HL-60/S4 treated with retinoic acid at 250 ng/mL for 4 days and 3 days (cell line): ENCODE data around the gene BSPRY.
"Not testable (repeated sequence)": the region's sequence is repeated elsewhere in the genome, so short reads cannot be mapped to it uniquely, and the experiment has no call there.

Experiments used
- in situ Hi-C: fragments of 300-500 bp; cut with MboI; formaldehyde crosslinking; loops from 2 replicates; pipeline ENCODE4 v1.7.0; 2022; ENCODE audit warnings: low sequenced_read_pairs

BSPRY gene

DNA sequence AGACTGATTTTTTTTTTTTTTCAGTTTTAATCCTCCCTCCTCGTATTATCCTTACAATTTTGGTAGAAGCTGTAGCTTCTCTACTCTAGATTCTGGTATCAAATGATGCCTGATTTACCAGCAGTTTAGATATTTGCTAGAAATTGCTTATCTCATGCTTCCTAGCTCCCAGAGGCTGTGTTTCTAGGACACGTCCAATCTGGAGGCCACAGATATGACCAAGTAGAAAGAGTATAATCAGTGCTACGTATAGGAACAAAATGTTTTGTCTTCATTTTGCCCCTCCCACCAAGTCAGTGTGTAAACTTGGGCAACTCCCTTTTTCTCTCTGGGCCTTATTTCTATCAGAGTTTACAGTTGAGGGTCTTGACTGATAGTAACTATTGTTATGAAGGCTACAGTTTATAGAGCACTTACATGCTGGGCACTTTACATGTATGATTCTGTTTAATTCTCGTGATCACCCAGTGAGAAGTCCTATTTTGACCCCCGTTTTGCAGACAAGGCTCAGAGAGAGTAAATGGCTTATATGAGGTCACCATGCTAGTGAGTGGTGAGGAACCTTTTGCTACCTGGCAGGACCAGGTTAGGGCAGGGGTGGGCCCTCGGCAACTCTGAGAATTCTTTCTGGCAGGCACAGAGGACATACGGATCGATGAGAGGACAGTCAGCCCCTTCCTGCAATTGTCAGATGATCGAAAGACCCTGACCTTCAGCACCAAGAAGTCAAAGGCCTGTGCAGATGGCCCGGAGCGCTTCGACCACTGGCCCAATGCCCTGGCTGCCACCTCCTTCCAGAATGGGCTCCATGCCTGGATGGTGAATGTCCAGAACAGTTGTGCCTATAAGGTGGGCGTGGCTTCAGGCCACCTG is 19.9 kb downstream of the BSPRY start:
- in situ Hi-C loops: no loop called here

DNA sequence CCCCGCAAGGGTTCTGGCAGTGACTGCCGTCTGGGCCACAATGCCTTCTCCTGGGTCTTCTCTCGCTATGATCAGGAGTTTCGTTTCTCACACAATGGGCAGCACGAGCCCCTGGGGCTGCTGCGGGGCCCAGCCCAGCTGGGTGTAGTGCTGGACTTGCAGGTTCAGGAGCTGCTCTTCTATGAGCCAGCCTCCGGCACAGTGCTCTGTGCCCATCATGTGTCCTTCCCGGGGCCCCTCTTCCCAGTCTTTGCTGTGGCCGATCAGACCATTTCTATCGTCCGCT is 20.5 kb downstream of the BSPRY start:
- in situ Hi-C loops: no loop called here

DNA sequence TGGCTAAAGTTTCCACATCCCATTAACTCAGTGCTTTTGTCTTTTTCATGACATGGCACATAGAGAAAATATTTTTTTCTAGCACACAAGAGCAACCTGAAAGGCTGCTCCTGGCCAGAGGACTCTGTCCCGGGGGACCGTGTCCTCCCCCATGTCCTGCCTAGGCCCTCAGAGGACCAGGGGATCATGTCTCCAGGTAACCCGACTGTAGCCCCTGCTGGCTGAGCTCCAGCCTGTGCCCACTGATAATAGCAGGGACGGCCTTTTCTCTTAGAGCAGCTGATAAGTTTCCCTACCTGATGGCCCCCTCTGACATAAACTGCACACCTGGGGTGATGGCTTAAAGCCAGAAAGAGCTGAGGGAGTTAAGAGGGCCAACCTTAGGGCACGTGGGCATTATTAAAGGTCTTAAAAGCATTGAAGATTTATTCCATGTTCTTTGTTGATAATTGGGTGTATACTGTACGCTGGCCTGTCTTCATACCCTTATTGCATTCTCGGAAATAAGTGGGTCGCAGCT is 21.5 kb downstream of the BSPRY start:
- in situ Hi-C loops: no loop called here

DNA sequence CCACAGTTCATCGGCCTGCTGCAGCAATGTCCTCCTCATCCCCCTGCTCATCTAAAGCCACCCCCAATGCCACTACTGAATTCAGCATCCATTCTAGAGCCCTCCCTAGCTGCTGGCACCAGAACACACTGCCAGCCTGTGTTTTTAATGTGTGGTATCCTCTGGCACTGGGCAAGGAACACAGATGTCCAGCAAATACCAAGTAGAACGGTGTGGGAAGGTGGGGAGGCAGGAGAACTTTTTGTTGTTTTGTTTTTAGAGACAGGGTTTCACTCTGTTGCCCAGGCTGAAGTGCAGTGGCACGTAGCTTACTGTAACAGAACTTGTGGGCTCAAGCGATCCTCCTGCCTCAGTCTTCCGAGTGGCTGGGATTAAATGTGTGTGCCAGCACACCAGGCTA is 22.7 kb downstream of the BSPRY start:
- in situ Hi-C loops: no loop called here

DNA sequence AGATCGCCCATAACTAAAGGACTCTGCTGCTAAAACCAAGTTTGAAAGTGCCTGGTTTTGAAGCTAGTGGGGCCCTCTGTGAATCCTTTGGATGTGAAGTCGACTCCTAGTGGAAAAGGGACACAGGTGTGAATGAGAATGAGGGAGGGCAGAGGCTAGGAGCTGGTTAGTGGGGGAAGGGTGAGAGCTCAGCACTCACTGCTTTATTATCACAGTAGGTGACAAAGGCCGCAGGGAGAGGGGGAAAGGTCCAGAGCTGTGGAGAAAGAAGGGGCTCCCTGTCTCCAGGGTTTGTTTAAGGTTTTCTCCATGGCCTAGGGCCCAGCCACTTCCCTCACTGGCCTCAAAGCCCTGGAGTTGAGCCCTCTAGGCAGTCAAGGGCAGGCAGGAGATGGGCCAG is 23.9 kb downstream of the BSPRY start:
- in situ Hi-C loops: no loop called here

DNA sequence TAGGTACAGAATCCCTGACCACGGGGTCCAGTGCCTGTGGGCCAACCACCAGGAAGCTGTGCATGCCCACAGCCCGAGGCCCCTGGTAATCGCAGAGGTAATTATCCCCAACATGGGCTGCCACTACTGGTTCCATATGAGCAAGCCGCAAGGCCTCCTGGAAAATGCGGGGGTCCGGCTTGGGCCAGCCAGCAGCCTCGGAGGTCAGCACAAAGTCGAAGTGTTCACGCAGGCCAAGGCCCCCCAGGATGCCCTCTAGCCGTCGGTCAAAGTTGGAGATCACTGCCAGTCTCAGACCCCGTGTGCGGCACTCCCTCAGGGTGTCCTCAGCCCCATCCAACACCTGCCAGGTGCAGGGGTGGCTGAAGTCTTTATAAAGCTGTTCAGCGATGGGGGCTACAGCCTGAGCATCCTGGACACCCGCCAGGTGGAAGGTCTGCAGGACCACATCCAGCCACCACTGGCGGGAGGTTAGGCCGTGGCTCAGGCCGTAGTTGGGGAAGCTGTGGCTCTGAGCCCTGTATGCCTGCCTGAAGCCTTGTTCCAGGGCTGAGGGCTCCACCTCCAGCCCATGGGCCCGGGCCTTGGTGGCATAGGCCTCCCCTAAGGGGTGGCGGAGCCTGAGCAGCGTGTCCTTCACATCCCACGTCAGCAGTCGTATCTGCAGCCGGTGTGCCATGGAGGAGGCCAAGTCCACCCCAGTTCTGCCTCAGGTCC is 24.5 kb downstream of the BSPRY start:
- in situ Hi-C loops: no loop called here

DNA sequence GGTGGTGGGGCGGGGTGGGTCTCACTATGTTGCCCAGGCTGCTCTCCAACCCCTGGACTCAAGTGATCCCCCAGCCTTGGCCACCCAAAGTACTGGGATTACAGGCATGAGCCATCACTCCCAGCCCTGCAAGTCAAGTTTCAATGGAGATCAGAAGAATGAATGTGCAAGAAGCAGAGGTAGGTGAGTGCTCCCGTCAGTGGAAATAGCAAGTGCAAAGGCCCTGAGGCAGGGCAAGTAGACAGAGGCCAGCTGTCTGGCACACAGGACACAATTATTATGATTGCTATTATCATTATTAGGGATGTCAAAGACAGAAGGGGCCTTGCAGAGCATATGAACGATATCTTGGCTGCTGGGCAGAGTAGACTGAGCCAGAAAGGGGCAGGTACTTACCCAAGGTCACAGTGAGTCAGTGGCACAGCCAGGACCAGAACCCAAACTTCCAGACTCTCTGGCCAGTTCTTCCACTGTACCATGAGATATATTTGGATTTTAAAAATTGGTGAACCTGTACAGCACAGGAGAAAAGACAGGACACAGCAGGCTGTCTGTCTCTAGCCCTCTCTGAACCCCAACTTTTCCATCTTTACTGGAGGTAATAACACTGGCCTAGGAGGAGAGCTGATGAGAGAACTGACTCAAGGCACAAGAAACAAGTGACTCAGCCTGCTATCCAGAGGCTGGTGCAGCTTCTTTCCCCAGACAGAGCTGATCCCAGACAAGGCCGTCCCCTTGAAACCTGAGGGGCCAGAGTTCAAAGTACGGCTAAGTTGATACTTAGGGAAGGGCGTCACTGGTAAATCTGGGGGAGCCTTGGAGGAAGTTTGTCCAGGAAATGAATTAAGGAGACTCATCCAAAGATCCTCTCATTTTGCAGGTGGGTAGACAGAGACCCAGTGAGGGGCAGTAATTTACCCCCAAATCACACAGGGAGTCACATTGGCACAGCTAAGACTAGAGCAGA is 26.0 kb downstream of the BSPRY start:
- in situ Hi-C loops: no loop called here

DNA sequence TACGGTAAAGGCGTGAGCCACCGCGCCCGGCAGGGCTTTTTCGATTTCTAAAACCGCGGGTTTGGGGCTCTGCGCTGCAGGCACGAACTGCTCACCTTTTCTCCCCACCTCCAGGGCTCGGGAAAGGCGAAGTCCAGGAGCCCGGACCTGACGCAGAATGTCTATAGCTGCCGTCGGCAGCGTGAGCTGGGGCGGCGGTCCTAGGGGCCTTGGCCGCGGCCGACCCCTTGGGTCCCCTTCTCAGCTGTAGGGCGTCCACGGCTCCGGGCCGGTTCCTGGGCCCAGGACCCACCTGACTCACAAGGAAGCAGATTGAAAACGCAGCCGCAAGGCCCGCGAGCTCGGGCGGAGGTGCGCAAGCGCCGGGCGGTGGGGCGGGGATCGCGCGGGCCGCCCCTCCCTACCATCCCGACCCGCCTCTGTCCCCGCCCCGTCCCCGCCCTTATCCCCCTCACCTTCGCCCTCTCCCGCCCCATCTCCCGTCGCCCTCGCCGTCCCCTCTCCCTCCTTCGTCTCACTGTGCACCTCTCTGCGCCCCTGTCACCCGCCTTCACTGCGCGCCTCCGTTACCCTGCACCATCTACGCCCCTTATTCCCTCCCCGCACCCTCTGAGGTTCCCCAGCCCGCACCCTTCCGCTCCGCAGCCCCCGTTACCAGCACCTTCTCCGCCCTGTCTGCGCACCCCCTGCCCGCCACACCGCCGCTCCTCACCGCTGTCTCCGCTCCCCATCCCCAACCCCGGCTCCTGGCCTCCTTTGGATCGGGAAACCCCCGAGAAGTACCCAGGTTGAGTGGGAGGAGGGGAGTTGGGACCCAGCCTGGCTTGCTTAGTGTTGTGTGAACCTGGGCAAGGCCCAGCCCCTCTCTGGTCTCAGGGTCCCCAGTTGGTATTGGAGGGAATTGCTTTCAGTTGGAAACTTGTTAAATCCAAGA is 27.6 kb downstream of the BSPRY start, which contains the start of gene HDHD3:
Gene HDHD3 (minus strand): TSS at position 353 of the 934 bp plus-strand sequence. CDS start 2,632 bp downstream, outside the sequence.
- in situ Hi-C loops: no loop called here

DNA sequence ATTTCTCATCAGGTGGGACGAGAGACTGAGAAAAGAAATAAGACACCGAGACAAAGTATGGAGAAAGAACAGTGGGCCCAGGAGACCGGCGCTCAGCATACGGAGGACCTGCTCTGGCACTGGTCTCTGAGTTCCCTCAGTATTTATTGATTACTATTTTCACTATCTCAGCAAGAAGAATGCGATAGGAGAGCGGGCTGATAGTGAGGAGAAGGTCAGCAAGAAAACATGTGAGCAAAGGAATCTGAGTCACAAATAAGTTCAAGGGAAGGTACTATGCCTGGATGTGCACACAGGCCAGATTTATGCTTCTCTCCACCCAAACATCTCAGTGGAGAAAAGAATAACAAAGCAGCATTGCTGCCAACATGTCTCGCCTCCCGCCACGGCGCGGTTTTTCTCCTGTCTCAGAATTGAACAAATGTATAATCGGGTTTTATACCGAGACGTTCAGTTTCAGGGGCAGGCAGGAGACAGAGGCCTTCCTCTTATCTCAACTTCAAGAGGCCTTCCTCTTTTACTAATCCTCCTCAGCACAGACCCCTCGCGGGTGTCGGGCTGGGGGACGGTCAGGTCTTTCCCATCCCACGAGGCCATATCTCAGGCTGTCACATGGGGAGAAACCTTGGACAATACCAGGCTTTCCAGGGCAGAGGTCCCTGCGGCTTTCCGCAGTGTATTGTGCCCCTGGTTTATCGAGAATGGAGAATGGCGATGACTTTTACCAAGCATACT is 29.9 kb downstream of the BSPRY start:
- in situ Hi-C loops: not testable (repeated sequence)

DNA sequence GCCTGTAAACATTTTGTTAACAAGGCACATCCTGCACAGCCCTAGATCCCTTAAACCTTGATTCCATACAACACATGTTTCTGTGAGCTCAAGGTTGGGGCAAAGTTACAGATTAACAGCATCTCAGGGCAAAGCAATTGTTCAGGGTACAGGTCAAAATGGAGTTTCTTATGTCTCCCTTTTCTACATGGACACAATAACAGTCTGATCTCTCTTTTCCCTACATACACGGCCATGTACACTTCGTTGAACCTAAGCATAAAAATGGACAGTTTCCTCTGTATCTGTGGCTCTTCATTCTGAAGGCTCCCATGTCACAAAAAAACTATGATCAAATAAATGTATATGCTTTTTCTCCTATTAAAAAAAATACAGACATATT is 30.5 kb downstream of the BSPRY start:
- in situ Hi-C loops: not testable (repeated sequence)

DNA sequence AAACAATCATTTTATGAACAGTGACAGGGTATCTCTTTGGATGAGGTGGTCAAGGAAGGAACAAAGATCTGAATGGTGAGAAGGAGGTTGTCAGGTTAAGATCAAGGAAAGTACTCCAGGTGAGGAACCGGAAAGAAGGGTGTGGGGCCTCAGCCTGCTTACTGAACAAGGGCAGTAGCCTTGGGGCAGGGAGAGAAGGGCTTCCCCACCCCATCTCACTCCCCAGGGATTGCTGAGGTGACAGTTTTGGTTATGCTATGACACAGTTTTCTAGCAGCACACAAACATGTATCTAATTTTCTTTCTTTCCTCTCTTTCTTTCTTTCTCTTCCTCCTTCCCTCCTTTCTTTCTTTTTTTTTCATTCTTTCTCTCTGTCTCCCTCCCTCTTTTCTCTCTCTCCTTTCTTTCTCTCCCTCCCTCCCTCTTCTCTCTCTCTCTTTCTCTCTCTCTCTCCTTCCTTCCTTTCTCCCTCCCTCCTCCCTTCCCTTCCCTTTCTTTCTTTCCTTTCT is 31.6 kb downstream of the BSPRY start:
- in situ Hi-C loops: no loop called here

DNA sequence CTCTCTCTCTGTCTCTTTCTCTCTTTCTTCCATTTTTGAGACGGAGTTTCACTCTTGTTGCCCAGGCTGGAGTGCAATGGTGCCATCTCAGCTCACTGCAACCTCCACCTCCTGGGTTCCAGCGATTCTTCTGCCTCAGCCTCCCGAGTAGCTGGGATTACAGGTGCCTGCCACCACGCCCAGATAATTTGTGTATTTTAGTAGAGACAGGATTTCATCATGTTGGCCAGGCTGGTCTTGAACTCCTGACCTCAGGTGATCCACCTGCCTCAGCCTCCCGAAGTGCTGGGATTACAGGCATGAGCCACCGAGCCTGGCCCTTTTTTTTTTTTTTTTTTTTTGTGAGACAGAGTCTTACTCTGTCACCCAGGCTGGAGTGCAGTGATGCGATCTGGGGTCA is 32.1 kb downstream of the BSPRY start:
- in situ Hi-C loops: not testable (repeated sequence)

DNA sequence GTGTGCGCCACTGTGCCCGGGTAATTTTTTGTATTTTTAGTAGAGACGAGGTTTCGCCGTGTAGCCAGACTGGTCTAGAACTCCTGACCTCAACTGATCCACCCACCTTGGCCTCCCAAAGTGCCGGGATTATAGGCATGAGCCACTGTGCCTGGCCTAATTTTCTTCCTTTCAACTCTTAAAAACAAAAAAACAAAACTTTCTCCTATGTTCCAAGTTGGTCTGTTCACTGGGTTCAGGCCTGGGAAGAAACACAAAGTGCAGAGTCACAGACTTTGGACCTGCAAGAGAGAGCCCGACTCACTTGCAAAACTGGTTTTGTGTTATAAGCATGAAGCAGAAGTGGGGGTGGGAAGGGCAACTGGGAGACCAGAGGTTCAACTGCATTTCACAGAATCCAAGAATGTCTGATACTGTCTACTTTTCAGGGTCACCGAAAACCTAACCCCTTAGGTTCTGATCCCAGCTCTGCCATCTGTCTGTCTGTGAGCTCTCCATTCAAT is 32.6 kb downstream of the BSPRY start:
- in situ Hi-C loops: no loop called here

DNA sequence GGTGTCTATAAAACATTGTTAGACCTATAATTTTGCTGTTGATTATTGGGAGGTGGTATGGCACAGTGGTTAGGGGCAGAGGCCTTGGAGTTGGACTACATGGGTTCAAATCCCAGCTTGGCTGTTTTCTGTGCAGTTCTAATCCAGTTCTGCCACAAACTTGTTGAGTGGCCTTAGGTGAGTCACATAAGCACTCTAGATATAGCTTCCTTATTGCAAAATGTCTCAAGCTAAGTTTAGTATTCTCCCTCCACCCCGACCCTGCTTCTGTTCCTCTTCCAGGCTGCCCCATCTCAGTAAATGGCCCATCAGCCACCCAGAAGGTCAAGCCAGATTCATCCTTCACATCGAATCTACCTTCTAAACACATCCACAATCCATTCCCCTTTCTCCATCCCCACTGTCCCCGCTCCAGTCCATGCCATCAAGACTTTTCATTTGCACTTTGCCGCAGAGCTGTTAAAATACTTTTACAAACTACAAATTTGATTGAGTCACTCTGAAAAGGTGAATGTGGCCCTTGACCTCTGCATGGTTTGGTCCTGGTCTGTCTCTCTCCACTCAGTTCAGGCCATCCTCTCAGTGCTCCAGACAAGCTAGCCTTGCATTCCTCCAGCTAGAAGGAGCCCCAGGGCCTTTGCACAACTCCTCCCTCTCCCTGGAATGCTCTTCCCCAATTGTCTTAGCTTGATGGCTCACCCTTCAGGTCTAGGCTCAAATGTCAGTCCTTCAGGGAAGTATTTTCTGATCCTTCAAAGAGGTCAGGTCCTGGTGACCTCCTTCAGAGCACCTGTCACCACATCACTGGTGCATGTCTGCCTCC is 37.4 kb downstream of the BSPRY start:
- in situ Hi-C loops: no loop called here

DNA sequence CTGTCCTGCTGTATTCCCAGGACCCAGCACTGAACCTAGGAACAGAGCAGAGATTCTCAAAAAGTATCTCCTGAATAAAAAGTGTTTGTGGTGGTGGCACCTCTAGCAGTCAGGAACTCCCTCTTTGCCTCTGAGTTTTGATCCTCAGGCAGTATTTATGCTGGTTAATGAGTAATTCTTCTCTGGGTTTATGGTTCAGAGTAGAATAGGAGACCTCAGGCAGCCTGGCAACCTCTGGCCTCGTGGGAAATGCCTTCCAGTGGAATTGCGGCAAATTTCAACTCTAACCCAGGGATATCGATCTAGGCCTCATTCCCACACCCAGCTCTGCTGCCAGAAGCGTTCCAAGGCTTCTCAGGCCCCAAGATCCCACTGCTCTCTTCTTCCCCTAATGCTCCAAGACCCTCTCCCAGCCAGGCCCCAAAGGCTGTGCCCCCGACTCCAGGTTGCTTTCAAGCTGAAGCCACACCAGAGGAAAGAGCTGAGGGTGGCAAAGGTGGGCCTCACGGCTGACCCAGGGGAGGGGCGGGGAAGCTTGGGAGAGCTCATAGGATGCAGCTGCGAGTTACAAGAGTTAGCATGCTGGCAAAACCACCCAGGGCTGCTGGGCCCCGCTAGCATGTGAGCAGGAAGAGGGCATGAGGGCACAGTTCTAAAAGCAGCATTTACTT is 38.4 kb downstream of the BSPRY start:
- in situ Hi-C loops: no loop called here

DNA sequence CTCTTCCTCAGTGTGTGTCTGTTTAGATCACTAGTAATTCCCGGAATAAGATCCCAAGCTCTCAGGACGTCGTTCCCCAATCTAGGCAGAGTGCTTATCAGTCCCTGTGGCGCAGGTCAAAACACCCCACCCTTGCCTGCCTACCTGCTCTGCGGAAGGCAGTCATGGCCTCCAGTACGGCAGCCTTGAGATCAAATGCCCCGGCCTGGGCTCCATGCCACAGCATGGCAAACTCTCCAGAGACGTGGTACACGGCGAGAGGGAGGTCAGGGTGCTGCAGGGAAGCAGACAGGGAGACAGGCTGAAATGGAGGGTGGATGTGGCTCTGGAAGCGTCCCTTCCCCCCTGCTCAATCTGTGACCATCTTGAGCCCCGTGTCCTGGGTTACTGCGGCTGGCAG is 39.5 kb downstream of the BSPRY start:
- in situ Hi-C loops: no loop called here

DNA sequence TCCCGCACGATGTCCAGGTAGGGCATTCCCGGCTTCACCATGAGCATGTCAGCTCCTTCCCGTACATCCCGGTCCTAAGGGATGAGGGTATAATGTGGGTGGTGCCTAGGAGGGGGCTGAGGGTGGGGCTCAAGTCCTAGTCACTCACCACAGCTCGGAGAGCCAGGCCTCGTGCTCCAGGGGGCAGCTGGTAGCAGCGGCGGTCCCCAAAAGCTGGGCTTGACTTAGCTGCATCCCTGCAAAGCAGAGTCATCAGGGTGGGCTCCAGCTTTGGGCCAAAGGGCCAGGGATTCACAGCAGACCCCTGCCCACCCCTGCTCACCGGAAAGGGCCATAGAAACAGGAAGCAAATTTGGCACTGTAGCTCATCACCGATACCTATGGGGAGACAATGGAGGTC is 40.1 kb downstream of the BSPRY start:
- in situ Hi-C loops: no loop called here
